Fibroblast of pulmonary artery (primary cell): ENCODE measurements around the gene ECE1.

Source experiments
- DNase-seq: peaks from one replicate; pipeline ENCODE4 v3.0.0-alpha.2; 2010; ENCODE audit warnings: low read depth
- H3K4me3 ChIP-seq: replicated peaks from 2 replicates; pipeline ENCODE4 v1.5.1; 2011; ENCODE audit warnings: low read depth, mild to moderate bottlenecking, control low read depth, low read length, moderate library complexity
- TF ChIP-seq, protein P1 (sequence below): IDR thresholded peaks from 2 replicates; pipeline ENCODE4 v1.5.1; 2011; ENCODE audit warnings: mild to moderate bottlenecking, control low read depth, low read length, inconsistent platforms; ENCODE audit errors: missing control alignments

The ECE1 gene

DNA sequence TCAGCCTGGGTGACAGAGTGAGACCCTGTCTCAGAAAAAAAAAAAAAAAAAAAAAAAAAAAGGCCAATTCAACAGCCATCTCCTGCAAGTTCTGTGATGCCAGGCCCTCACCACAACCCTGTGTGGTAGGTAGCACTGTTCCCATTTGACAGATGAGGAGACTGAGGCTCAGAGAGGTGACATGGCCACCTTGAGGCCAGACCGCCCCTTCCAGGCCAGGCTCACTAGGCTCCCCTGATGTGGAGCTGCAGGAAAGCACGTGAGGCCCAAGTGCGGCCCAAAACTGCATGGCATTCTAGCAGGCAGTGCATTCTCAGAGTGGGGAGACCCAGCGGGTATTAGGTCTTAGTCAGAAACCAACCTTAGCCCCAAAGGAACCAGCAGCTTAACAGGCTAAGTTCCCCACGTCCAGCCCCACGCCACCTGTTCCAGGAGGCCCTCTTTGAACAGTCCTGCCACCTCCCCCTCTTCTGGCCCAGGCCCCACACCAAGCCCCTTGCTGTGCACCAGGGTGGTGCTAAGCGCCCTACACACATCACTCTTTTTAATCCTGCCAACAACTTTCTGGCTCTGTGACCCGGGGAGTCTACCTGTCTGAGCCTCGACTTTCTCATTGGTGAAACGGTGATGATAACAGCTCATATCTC, 11.7 kb upstream of the ECE1 start:
- H3K4me3 ChIP-seq = no peak overlapping the region
- TF ChIP-seq, protein P1, sequence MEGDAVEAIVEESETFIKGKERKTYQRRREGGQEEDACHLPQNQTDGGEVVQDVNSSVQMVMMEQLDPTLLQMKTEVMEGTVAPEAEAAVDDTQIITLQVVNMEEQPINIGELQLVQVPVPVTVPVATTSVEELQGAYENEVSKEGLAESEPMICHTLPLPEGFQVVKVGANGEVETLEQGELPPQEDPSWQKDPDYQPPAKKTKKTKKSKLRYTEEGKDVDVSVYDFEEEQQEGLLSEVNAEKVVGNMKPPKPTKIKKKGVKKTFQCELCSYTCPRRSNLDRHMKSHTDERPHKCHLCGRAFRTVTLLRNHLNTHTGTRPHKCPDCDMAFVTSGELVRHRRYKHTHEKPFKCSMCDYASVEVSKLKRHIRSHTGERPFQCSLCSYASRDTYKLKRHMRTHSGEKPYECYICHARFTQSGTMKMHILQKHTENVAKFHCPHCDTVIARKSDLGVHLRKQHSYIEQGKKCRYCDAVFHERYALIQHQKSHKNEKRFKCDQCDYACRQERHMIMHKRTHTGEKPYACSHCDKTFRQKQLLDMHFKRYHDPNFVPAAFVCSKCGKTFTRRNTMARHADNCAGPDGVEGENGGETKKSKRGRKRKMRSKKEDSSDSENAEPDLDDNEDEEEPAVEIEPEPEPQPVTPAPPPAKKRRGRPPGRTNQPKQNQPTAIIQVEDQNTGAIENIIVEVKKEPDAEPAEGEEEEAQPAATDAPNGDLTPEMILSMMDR = no peak
- DNase-seq = no peak

DNA sequence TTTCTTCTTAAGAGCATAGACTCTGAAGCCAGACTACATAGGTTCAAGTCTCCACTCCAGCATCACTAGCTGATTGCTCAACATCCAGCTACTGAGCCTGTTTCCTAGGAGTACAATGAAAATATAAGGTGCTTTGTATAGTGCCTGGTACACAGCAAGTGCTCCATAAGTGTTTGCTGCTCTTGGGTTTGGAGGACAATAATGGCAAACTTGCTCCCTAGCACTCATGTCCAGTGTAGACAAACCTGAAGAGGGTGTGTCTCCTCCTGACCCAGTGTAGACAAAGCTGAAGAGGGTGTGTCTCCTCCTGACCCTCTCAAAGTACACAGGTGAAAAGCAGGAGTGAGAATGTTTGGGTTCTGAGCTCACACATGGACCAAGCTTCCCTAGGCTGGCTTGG, 10.5 kb upstream of the ECE1 start:
- H3K4me3 ChIP-seq = no peak overlapping the region
- DNase-seq = no peak
- TF ChIP-seq, protein P1 = no peak

DNA sequence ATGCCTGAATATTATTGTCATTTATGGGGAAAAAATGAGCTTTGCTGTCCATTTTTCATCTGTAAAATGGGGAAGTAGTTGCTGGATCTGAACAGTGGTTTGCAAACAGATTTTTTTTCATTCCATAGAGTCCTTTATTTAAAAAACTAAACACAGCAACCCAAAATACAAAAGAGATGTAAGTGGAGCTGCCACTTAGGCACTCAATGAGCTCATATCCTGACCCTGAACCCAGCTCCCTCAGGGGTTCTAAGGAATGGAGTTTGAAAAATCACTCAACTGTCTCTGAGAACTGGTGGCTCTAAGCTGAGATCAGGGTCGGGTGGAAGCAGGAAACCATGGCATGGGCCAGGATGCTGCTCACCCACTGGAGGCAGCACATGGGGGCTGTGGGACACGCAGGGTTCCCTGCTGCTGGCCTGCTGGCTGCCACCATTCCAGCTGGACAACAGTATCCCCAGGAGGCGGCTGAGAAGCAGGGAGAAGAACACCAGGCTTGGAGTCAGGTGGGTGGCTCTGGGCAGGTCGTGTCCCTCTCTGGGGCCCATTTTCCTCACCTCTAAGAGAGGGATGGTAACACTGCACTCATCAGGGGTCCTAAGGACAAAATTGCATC, 9.6 kb upstream of the ECE1 start:
- no peak overlapping the region for H3K4me3 ChIP-seq
- TF ChIP-seq, protein P1 = no peak
- DNase-seq = no peak

DNA sequence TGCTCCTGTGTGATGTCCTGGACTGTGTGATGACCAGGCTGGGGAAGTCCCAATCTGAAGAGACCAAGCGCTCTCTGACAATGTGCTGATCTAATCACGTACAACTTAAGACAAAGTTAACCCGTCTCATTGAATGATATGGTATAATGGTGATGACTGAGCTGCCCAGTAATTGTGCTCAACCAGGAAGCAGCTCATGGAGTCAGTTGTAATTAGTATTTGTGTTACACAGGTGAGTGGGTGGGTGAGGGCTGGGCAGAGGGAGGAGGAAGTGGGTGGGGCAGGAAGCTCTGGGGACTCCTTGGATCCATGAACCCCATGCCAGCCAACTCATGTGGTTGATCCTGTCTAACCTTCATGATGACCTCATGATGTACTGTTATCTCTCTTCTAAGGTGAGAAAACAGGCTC, 8.7 kb upstream of the ECE1 start:
- DNase-seq = no peak

DNA sequence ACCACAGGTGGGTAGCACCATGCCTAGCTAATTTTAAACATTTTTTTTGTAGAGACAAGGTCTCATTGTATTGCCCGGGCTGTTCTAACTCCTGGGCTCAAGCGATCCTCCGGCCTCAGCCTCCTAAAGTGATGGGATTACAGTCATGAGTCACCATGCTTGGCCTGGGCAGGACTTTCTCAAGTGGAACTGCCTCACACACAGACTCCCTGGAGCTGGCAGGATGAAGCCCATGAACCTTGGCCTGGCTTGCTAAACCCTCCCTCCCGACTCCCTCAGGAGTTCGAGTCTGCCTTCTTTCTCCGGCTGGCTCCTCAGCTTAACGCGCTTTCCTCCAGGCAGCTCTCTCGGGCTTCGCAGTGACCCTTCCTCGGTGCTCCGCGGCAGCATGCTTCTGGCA, 7.7 kb upstream of the ECE1 start:
- H3K4me3 ChIP-seq = no peak overlapping the region
- TF ChIP-seq, protein P1 = no peak
- peak; percentile 65 for DNase-seq

More for the DNA sequence above, 8.7 kb upstream of the ECE1 start:
- TF ChIP-seq, protein P1 = no peak
- no peak overlapping the region for H3K4me3 ChIP-seq

DNA sequence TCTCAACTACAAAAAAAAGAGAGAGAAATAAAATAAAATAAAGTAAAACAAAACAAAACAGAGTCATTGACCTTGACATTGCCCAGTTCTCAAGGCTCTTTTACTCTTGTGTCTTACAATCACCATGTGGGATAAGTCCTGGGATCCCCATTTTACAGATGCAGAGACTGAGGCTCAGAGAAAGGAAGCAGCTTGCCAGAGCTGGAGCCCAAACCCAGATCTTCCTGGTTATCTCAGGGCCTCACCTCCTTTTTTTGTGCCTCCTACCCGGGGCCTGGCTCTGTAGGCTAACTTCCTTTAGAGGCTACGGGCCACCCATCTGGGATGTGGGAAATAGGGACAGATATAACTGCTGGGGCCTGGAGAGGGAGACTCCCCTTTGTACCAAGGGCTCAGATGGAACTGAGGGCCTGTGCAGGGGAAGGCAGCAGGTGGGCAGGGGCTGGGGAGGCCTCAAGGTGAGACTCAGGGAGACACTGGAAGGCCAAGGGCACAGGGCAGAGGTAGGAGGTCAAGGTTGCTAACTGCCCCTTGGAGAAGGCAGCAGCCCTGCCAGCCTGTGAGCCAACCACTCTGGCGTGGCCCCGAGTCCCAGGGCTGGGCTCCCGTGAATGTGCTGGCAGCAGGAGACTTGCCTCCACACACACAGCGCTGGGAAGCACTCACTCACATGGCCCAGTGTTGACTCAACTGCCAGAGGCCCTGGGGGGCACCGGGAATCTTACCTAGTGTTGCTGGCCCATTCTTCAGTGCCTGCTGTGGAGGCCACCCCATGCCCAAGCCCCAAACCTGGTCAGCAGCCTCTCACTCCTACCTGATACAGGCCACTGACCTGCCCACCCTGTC, 6.5 kb upstream of the ECE1 start:
- no peak for DNase-seq
- no peak overlapping the region for H3K4me3 ChIP-seq
- TF ChIP-seq, protein P1 = no peak
